ENCODE measurements around the gene TAF12. TPM values are rescaled to one million over a fixed set of nuclear protein-coding genes. Genes with fewer than 3 reads are reported as not detected.

TAF12 gene
- total and polyA plus RNA-seq, 10 of the 15 experiments (the other 5 are each of a cell fraction or from before 2014, with no cell fraction given), result 18.3 to 43.3 (median 28.6) TPM

DNA sequence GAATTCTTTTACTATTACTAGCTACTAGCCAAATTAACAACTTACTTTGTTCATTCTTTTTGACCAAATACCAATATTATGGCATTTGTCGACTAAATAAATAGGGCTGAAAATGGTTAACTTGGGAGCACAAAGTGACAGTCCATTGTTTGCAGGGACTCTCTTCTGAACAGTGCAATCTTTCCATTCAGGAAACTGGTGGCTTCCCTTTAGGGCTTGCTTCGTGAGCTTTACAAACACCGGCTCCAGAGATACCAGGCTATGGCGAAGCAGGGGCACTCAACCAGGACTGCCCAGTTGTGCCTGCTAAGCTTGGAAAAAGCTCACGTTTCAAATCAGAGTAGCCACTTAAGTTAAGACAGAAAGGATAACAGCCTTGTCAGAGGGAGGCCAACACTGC lies 38.5 kb downstream of the TAF12 start:
- peaks cover 13% of the 10 kb centered on the region for H3K4me1 ChIP-seq (ENCODE audit: control insufficient read depth, insufficient read depth, low read length)
- H3K4me3 ChIP-seq, result no peak overlapping the region
- SMC1A ChIA-PET (ENCODE audit: uncharacterized antibody, unreplicated experiment), result interaction anchor here (1.4 to 8.4 kb wide), 8 partner anchors 25 to 356 kb away, joined by 3 to 83 read pairs (median 36); no protein-coding TSS in a partner anchor
- in situ Hi-C loops (cut with MboI) (loop anchor here (5.0 kb wide), 3 partner anchors 87 to 357 kb away; no protein-coding TSS in a partner anchor), intact Hi-C loops (cut with micrococcal nuclease; ENCODE audit: unreplicated experiment) (loop anchor here (5.0 kb wide), 1 partner anchor 357 kb away; no protein-coding TSS in a partner anchor)
- RAD21 ChIA-PET (ENCODE audit: unreplicated experiment), result interaction anchor here (2.3 to 9.3 kb wide), 5 partner anchors 25 to 273 kb away, joined by 8 to 108 read pairs (median 32); no protein-coding TSS in a partner anchor
- CTCF ChIA-PET, result interaction anchor here (0.9 to 6.9 kb wide), 13 partner anchors 14 to 355 kb away, joined by 3 to 104 read pairs (median 22); partner anchors contain the start of genes RCC1 and TRNAU1AP
- H2AFZ ChIP-seq (ENCODE audit: control insufficient read depth, low read depth, low read length), result no peak overlapping the region
- ATAC-seq (no peak), FAIRE-seq (no peak), DNase-seq (ENCODE audit: low read depth, low spot score) (no peak)
- H3K9me3 ChIP-seq (replicated peaks; ENCODE audit: control insufficient read depth, insufficient read depth, low read length), result no peaks in the 10 kb centered on the region
- TF ChIP-seq FOXK2 (IDR thresholded peaks at IDR 0.05) (no peak), MTA3 (IDR thresholded peaks at IDR 0.05; ENCODE audit: borderline replicate concordance, low read length) (no peak), PKNOX1 (IDR thresholded peaks at IDR 0.05) (no peak), SREBF1 (IDR thresholded peaks at IDR 0.05; ENCODE audit: low read length) (no peak), POLR2AphosphoS2 (IDR thresholded peaks at IDR 0.05; ENCODE audit: low read depth, low read length) (no peak), MYC (IDR thresholded peaks at IDR 0.05; ENCODE audit: insufficient read depth, insufficient read length, insufficient replicate concordance, low read length, severe bottlenecking) (no peak)
- TF ChIP-seq, protein P1, sequence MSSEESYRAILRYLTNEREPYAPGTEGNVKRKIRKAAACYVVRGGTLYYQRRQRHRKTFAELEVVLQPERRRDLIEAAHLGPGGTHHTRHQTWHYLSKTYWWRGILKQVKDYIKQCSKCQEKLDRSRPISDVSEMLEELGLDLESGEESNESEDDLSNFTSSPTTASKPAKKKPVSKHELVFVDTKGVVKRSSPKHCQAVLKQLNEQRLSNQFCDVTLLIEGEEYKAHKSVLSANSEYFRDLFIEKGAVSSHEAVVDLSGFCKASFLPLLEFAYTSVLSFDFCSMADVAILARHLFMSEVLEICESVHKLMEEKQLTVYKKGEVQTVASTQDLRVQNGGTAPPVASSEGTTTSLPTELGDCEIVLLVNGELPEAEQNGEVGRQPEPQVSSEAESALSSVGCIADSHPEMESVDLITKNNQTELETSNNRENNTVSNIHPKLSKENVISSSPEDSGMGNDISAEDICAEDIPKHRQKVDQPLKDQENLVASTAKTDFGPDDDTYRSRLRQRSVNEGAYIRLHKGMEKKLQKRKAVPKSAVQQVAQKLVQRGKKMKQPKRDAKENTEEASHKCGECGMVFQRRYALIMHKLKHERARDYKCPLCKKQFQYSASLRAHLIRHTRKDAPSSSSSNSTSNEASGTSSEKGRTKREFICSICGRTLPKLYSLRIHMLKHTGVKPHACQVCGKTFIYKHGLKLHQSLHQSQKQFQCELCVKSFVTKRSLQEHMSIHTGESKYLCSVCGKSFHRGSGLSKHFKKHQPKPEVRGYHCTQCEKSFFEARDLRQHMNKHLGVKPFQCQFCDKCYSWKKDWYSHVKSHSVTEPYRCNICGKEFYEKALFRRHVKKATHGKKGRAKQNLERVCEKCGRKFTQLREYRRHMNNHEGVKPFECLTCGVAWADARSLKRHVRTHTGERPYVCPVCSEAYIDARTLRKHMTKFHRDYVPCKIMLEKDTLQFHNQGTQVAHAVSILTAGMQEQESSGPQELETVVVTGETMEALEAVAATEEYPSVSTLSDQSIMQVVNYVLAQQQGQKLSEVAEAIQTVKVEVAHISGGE (CRISPR knock-in tag; IDR thresholded peaks at IDR 0.05), result no peak
- BruUV-seq (replicated peaks), result no TSS peak
- no peak overlapping the region for H3K9ac ChIP-seq (ENCODE audit: control insufficient read depth, insufficient read depth, low read length)
- H3K27me3 ChIP-seq (replicated peaks in 1 of 2; ENCODE audit: control insufficient read depth in 2 of 2, insufficient read depth in 2 of 2, low read length in 1 of 2), result no peaks in the 10 kb centered on the region
- peaks cover 4 to 13% of the 10 kb centered on the region in 2 experiments; a peak in 3 of 4 replicates for H3K36me3 ChIP-seq (ENCODE audit: control insufficient read depth in 2 of 2, insufficient read depth in 2 of 2, low read length in 1 of 2)
- 82% methylated on average over 5 of the region's 5 CpGs for WGBS (ENCODE audit: insufficient coverage, insufficient replicate concordance, low lambda C conversion rate, missing lambda C conversion rate)
- no peak overlapping the region for H3K4me2 ChIP-seq (ENCODE audit: control insufficient read depth, insufficient read depth)
- POLR2A ChIA-PET, result interaction anchor here (0.5 to 4.7 kb wide), 6 partner anchors 25 to 338 kb away, joined by 3 to 33 read pairs (median 4); no protein-coding TSS in a partner anchor
- no peak overlapping the region for H3K27ac ChIP-seq (ENCODE audit: control insufficient read depth, insufficient read depth)
- no peaks in the 10 kb centered on the region for H3K79me2 ChIP-seq (ENCODE audit: control insufficient read depth, insufficient read depth, low read length)
- no peaks in the 10 kb centered on the region for H4K20me1 ChIP-seq (ENCODE audit: control insufficient read depth, insufficient read depth)

Measured in GM12878 (cell line).